Activated T-cell treated with anti-CD3 and anti-CD28 coated beads, Interleukin-2, amount 50 U/mL, for 1 hour (primary cell): Measurements from ENCODE around the gene RHCE.
"Not testable (repeated sequence)": the region's sequence is repeated elsewhere in the genome, so short reads cannot be mapped to it uniquely, and the experiment has no call there.

Source experiments
- DNase-seq: peaks from one replicate; pipeline ENCODE4 v3.0.0-alpha.2; 2020

RHCE gene

DNA sequence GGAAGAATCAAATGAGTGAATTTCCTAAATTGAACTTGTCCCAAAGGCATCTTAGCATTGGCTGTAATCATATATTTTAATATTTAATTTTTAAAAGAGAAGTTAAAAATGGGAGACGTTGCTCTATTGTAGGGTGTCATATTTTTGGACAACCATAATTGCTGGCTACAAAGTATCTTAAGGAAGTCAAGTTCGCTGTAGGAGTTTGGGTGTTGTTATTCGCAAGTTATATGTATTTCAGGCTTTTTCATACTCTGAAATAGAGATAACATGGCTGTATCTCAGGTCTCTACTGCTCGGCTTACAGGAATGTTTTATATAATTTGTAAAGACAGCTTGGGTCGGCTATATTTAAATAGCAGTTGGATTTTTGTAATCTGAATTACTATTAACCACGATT lies 81.6 kb downstream of the RHCE start:
- DNase-seq: no peak

DNA sequence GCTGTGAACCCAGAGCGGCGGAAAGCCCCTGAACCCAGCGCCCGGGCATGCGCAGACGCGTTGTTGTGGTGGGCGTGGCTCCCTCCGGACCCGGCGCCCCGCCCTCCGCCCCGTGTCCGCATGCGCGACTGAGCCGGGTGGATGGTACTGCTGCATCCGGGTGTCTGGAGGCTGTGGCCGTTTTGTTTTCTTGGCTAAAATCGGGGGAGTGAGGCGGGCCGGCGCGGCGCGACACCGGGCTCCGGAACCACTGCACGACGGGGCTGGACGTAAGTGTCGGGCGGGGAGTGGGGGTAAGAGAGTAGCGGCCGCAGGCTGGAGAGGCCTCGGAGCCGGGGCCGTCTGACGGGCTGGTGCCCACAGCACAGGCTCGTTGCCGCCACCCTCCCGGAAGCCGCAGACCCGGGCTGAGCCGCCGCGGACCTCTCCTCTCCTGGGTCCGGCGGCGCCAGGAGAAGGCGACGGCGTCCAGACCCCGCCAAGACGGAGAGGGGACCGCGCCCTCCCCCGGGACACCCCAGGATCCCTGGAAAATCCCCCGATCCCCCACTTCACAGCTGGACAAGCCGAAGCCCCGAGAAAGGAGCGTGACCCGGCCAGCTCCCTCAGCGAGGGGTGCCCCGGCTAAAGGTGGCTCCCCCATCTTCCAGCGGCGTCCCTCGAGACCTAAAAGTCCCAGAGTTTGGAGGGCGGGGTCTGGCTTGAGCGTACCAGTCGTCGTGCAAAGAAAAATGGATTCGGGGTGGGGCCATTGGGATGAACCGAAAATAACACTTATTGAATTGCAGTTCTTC lies 82.2 kb downstream of the RHCE start, which contains the start of gene TMEM50A:
TSS of gene TMEM50A (plus strand) at position 147 of the 794 bp plus-strand sequence. CDS start 2,153 bp downstream, outside the sequence.
- peak; percentile 95 for DNase-seq

DNA sequence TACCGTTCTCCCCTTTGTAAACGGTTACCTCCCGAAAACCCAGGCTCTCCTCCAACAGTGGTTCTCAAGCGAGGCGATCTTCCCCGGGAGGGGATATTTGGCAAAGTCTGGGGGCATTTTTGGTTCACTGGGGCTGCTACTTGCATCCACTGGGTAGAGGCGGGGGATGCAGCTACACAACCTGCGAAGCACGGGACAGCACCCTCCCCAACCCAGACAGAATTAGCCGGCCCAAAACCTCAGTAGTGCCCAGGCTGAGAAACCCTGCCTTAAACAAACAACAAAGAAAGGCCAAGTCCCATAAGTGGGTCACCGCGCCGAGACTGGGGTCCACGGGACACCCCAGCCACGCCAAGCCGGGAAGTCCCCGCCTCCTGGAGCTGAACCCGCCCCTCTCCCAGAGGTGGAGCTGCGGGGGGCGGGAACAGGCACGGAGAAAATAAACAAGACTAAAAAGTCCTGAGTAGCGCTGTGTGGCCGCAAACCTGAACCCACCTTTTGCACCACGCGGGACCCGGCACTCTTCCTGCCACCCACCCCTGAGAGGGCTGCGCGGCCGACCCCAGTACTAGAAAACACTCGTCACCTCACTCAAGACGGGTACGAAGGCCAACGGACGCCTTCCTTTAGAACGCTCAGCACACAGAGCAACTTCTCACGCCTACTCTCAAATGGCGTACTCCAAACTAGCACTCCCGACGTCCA lies 83.0 kb downstream of the RHCE start:
- peak; percentile 65 for DNase-seq

DNA sequence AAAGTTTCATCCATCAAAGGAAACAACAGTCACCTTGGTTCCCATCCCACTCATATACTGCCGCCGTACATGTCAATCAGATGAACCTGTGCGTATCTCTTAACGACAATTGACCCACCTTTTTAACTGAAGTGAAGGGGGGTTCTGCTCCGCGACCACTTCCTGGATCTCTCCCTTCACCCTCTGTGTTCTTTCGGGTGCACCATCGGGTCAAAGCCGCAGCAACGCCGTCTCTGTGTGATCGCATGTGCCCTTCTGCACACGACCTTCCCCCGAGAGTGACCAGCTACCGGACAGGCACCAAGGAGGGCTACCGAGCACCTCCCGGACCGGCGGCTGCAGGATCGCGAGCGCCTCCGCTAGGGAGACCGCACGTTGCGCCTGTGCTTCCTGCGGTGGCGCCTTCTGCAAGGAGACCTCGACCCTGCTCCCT lies 83.7 kb downstream of the RHCE start:
- DNase-seq: peak; percentile 45

DNA sequence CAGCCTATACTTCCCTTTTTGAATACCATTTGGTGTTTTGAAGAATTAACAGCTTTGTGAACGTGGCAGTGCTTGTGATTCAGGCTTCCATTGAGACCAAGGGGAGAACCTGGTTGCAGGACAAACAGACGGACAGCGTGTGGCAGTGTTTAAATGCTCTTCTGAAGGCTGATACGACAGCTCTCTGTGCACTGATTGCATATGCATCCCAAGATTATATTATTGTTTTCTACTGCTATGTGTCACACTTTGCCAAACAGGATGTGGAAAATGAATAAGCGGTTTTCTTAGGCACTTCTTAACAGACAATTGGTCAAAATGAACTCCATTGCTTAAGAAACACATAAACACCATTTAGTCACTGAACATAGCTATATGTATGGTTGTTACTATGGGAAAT lies 90.7 kb downstream of the RHCE start:
- DNase-seq: not testable (repeated sequence)

DNA sequence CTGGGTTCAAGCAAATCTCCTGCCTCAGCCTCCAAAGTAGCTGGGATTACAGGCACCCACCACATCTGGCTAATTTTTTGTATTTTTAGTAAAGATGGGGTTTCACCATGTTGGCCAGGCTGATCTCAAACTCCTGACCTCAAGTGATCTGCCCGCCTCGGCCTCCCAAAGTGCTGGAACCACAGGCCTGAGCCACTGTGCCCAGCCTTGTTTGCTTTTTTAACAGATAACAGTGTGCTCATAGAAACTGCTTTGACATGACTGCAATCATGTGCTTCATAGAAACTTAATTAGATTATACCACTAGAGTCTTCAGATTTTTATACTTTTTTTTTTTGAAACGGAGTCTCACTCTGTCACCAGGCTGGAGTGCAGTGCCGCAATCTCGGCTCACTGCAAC lies 91.3 kb downstream of the RHCE start:
- not testable (repeated sequence) for DNase-seq

DNA sequence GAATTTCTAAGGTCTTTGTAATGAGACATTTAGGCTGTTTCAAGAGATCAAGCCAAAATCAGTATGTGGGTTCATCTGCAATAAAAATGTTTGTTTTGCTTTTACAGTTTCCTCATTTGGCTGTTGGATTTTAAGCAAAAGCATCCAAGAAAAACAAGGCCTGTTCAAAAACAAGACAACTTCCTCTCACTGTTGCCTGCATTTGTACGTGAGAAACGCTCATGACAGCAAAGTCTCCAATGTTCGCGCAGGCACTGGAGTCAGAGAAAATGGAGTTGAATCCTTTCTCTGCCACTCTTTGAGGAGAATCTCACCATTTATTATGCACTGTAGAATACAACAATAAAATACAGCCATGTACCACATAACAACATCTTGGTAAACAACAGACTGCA lies 91.8 kb downstream of the RHCE start:
- not testable (repeated sequence) for DNase-seq

DNA sequence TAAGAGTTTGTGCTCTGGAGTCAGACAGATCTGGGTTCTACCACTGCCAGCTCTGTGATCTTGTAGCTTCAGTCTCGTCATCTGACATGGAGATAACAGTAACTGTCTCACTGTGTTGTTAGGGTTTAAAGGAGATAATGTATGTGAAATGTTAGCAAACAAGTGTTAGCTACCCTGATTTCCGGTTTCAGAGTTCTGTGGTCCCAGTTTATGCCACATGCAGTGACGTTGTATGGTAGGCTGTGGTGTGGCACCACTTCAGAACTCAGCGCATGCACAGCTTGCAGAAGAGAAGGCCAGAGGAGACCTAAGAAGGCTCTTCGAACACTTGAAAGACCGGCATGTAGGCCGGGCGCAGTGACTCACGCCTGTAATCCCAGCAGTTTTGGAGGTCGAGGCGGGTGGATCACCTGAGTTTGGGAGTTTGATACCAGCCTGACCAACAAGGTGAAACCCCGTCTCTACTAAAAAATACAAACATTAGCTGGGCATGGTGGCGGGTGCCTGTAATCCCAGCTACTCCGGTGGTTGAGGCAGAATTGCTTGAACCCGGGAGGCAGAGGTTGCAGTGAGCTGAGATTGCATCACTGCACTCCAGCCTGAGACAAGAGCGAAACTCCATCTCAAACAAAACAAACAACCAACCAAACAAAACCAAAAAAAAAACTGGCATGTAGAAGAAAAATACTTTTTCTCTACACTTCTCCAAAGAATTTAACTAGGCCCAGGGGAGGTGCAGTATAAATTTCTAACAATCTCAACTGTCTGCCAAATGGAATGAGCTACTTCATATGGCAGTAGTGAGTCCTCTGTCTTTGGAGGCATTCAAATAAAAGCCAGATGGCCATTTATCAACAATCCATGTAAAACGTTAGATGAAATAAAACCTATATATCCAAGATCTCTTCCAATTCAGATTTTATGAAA lies 92.5 kb downstream of the RHCE start:
- DNase-seq: not testable (repeated sequence)

DNA sequence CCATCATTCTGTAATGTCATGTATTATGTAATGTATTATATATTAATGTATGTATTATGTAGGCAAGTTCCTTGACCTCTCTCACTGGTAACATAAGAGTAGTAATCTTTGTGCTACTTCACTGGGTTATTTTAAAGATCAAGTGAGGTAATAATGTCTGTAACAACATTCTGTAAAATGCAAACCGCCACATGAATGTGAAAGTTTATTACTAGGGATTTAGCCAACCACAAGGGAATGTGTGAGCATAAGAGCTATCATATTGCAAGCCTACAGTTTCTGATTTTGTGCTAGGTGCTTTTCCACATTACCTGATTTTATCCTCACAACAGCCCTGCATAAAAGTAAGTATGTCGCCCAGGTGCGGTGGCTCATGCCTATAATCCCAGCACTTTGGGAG lies 96.2 kb downstream of the RHCE start:
- DNase-seq: not testable (repeated sequence)

DNA sequence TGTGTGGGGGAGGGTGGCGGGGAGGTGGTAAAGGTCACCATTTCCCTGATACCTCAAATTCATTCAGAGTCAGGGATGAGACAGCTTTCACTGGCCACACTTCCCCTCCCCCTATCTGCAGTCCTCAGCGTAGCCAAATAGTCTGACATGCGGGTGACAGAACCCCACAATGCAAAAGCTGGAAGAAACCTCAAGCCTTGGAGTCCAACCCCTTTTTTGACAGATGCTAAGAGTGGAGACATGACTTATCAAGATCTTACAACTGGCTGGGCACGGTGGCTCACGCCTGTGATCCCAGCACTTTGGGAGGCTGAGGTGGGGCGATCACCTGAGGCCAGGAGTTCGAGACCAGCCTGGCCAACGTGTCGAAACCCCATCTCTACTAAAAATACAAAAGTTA lies 98.5 kb downstream of the RHCE start:
- DNase-seq: not testable (repeated sequence)

DNA sequence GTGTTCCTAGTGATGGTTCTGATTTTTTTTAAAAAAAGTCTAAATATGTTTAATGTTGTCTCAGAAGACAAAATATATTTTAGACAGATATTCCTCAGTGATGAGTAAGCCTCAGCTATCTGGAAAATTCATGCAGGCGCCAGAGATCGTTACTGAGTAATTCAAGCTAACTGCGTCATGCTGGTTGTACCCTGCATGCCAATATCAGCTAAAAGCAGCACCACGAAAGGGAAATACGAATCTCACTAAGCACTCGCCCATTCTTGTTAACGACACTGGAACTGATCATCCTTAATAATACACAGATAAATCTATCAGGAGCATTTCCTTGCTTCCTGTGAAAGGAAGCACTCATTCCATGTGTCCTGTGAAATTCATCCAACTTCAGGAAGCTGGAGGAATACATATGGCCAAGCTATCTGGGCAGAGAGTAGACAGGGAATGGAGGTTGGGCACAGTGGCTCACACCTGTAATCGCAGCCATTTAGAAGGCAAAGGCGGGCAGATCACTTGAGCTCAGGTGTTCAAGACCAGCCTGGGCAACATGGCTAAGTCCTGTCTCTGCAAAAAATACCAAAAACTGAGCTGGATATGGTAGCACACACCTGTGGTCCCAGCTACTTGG lies 100.2 kb downstream of the RHCE start:
- DNase-seq: not testable (repeated sequence)

DNA sequence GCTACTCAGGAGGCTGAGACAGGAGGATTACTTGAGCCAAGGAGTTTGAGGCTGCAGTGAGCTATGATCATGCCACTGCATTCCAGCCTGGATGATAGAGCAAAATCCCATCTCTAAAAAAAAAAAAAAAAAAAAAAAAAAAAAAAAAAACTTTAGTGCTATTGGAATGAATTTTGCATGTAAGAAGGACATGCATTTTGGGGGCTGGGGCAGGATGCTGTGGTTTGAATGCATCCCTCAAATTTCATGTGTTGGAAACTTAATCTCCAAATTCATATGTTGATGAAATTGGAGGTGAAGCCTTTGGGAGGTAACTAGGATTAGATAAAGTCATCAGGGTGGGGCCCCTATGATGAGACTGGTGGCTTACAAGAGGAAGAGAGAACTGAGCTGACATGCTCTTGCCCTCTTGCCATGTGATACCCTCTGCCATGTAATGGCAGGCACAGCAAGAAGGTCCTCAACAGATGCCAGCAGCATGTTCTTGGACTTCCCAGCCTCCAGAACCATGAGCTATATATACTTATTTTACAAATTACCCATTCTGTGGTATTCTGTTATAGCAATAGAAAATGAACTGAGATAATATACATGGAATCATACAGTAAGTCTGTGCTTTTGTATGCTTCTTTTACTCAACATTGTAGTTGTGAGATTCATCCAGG lies 107.7 kb downstream of the RHCE start:
- DNase-seq: not testable (repeated sequence)
